ENCODE results near the gene PZP.

The PZP gene

DNA sequence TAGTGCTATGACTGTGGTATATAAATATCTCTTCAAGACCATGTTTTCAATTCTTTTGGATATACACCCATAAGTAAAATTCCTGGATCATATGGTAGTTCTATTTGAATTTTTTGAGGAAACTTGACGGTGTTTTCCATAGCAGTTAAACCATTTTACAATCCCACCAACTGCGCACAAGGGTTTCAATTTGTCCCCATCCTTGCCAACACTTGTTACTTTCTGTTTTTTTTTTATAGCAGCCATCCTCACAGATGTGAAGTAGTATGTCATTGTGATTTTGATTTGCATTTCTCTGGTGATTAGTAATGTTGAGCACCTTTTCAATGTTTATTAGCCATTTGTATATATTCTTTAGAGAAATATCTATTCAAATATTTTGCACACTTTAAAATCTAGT, 78.0 kb downstream of the PZP start:
- H3K27ac ChIP-seq, result no peak overlapping the region
- no peak overlapping the region for H3K4me3 ChIP-seq

DNA sequence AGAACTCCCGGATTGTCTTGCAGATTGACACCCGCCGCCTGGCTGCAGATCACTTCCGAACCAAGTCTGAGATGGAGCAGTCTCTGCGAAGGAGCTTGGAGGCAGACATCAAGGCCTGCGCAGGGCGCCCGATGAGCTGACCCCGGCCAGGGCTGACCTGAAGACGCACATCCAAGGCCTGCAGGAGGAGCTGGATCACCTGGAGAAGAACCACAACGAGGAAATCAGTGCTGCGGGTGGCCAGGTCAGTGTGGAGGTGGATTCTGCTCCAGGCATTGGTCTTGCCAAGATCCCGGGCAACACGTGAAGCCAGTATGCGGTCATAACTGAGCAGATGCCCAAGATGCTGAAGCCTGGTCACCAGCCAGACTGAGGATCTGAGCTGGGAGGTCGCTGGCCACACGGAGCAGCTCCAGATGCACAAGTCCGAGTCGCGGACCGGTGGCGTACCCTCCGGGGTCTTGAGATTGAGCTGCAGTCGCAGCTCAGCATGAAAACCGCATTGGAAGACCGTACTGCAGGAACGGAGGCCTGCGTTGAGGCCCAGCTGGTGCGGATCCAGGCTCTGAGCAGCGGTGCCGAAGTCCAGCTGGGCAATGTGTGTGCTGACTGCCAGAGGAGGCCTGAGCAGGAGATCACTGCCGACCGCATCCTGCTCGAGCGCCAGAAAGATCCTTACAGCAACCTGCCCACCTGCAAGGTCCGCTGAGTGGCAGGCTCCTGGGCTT, 80.1 kb downstream of the PZP start:
- no peak overlapping the region for H3K27ac ChIP-seq
- no peak overlapping the region for H3K4me3 ChIP-seq

DNA sequence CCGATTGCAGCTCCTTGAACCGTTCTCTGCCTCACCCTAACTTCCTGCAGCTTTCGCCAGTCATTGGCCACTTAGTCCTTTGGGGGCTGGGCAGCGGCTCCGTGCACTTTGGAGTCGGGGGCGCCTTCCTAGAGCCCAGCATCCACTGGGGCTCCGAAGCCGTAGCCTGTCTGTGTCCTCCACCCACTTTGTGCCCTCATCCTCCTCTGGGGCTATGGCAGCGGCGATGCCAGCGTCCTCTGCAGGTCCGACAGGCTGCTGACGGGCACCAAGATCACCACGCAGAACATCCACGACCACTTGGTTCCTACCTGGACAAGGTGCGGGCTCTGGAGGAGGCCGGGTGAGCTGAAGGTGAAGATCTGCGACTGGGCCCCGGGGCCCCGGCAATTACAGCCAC, 80.7 kb downstream of the PZP start:
- Histone ChIP-seq H3K27ac (no peak overlapping the region), H3K4me3 (no peak overlapping the region)

DNA sequence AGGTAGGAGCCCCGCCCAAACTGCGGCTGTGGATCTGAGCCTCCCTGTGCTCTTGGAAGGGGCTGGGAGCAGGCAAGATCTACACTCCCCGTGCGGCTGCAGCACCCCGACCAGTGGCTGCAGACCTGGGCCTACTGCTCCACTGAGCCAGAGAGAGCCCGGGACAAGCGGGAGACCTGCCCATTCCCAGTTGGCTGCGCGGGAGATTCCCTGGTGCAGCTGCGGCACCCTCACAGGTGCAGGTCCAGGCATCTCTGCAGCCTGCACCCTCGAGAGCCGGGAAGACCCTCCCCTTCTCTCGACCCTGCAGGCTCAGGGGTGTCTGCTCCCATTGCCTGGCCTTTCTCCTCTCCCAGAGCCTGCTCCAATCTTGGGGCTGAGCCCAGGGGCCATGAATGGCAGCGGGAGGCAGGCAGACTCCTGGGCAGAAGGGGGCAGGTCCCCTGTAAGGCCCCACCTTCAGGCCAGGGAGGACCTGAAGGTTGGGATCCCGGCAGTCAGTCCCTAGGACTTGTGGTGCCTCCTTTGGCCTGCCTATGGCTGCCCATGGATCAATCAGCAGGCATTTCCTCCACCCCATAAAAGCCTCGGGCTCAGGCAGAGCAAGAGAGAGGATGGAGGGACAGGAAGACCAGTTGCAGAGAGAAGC, 83.7 kb downstream of the PZP start:
- peak overlapping the region in 4 of 21 experiments; percentile 28 to 39 (median 33) for H3K27ac ChIP-seq
- no peak overlapping the region for H3K4me3 ChIP-seq

DNA sequence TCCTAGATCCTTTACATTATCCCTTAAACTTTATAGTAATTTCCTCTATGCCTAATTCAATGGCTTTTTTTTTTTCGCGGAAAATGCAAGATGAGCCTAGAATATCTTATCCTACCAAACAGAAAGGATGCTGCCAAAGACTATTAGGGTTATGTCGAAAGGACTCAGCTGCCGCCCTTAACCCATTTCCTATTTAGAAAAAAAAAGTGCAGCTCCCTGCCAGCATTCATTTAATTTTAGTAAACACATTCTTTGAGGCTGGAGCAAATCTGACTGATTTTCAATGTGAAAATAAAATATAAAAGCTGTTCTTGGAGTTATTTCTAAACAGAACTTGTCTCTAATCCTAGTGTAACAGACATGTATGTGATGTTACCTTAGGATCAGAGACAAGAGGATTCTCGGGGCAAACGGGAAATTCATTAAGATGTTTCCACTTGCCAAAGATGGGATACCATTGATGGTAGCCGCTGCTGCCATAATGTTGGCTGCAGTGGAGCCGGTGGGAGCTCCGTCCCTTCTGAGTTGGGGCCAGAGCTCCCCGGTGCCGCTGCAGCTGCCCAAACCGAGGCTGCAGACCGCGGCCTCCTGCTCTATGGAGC, 84.3 kb downstream of the PZP start:
- Histone ChIP-seq H3K27ac (peak overlapping the region in 6 of 21 experiments; percentile 7 to 39 (median 29)), H3K4me3 (no peak overlapping the region)

DNA sequence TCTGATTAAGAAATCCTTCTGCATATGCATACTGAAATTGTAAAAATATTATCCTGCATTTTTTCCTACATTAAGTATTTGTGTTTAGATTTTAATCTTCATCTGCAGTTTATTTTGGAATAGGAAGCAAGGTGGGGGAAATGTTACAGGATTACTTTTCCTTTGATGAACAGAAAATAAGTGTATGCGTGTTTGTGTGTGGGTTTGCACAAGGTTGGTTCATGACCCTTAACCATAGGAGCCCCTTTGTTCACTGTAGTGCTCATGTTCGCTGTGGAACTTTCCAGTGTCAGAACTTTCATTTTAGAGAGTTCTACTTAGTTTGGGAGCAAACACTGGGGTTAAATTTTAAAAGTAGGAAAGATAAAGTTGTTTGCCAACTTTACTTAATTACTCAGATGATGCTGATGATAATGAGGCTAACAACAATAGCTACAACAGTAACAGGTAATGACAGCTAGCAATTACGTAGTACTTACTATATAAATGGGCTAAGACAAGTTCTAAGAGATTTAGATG, 86.0 kb downstream of the PZP start:
- Histone ChIP-seq H3K4me3 (no peak overlapping the region), H3K27ac (no peak overlapping the region)

DNA sequence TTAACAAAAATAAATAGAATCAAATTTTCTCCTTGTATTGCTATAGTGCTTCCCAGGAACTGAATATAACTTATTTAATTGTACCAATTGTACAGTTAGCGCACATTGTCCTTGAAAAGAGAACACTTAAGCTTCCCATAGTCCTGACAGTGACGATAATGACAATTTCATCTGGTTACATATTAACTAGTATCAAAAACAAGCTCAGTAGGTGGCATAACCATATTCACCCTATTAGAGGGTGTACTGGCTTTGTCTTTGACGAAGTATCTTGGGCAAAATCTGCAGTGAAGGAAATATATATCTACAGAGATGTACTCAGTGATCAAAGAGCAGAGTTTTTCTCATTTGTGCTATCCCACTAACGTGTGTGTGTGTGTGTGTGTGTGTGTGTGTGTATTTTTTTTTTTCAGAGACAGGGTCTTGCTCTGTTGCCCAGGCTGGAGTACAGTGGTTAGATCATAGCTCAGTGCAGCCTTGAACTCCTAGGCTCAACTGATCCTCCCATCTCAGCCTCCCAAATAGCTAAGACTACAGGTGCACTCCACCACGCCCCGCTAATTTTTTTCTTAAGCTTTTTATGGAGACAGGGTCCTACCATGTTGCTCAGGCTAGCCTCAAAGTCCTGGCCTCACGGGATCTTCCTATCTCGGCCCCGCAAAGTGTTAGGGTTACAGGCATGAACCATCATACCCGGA, 87.6 kb downstream of the PZP start:
- Histone ChIP-seq H3K27ac (no peak overlapping the region), H3K4me3 (no peak overlapping the region)

DNA sequence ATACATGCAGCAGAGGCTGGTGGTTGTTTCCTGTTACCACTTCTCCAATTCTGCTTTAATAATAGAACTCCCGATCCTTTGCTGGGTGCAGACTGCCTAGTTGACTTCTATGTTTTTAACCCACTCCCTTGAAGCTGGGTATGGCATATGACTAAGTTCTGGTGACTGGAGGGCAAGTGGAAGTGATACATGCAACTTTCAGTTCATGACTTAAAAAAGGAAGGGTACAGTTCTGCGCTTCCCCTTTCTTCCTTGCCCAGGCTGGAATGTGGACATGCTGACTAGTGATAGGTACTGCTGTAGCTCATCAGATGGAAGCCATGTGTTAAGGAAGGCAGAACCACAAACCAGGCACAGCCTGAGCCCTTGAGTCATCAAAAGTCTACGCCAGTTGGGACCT, 90.0 kb downstream of the PZP start:
- Histone ChIP-seq H3K27ac (peak overlapping the region in 11 of 21 experiments; percentile 2 to 79 (median 60)), H3K4me3 (no peak overlapping the region)

DNA sequence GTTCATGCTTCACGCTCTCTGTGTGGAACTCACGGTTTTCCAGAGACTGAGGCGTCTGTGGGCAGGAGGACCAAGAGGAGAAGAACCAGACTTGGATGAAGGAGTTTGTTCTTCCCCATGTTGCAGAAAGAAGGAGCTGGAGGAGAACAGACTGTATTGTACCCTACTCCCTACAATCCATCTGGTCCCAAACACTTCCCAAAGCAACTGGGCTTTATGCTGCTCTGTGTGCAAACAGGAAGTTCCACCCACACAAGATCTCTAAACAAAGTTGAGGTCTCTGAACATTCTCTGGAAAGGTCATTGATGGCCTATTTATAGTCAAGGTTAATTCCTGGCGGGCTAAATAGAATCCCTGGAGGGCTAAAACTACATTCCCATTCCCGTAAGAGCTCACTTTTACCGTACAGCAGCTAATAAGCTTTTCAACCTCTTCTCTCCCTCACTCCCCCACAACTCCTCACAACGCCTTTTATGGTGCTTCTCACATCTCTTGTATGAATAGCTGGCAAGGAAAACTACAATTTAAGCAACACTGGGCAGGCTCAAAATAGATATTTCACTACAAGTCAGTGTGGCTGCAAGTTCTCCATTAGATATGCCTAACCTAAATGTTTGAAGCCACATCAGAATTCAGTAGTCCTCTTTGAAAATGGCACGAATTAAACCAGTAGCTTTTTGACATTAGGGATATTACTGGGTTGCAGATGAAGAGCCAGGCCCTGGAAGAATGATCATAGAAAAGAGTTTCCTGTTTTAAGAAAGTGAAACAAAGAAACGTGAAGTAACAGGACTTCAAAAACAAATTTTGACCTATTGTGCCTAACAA, 92.2 kb downstream of the PZP start, which contains the start of gene A2M:
A2M (minus strand) TSS at position 189 of the 829 bp plus-strand sequence; CDS start at position 119, 70 bp downstream.
- Histone ChIP-seq H3K27ac (peak within 1 kb of the TSS in 17 of 21 experiments; percentile 6 to 79 (median 35)), H3K4me3 (peak within 1 kb of the TSS in 6 of 7 experiments; percentile 3 to 29 (median 20))

DNA sequence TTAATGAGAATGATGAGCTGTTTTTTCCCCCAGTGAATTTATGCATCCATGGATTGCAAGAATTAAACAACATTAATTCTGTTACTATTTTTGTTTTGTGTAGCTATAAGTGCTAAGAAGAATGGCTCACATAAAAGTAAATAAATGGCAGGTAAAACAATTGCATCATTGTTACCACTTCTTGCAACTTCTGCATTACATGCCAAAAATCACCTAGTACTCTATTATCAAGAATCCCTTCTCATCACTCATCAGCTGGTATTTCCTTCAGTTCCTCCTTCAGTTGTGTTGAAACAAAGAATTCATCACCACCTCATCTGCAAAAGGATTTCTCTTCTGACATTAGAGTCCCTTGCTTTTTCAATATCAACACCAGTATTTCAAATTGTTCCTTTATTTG, 93.2 kb downstream of the PZP start:
- peak overlapping the region in 8 of 21 experiments; percentile 6 to 79 (median 52) for H3K27ac ChIP-seq
- peak overlapping the region in 6 of 7 experiments; percentile 3 to 29 (median 20) for H3K4me3 ChIP-seq

DNA sequence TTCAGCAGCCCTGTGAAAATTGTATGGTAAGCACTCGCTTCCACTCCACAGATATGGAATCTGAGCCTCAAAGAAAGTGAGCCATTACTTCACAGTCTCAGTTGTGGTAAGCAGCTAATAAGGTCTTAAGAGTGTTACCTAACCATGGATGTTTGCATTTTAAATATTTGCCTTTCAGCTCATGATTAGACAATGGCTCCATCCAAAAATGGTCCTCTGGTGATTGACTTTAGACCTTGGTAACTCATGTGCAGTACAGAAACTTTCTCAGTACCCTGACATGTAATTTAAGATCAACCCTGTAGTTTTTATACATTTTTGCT, 94.2 kb downstream of the PZP start:
- peak overlapping the region in 2 of 21 experiments; percentile 17 to 21 for H3K27ac ChIP-seq
- peak overlapping the region in 3 of 7 experiments; percentile 1 to 15 (median 14) for H3K4me3 ChIP-seq

DNA sequence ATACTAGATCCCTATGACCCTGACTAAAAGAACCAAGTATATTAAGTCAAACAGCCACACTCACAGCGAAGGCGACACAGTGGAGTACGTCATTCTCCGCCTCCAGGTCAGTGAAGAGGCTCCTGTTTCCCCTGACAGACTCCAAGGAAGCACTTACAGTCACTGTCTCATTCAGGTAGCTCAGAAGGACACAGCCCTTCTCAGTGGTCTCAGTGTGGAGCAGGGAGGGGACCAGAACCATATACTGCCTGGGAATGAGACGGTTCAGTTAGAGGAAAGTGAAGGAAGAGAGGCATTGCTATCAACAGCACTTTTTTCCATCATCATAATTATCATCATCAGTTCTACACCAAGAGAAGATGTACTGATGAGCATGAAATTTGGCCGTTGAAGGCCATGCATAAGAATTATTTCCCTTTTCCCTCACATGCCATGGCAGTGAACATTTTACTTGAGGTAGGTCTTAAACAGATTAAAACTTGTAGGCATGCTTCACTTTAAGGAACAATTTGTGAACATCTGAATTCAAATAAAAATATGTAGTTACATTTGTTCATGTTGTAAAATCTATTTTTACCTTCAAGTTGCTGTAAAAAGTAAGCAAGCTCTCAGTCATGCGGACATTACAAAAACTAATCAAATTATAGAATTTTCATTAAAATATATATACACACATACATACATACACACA, 94.8 kb downstream of the PZP start:
- H3K27ac ChIP-seq, result peak overlapping the region in 4 of 21 experiments; percentile 10 to 21 (median 18)
- peak overlapping the region in 3 of 7 experiments; percentile 1 to 15 (median 7) for H3K4me3 ChIP-seq

DNA sequence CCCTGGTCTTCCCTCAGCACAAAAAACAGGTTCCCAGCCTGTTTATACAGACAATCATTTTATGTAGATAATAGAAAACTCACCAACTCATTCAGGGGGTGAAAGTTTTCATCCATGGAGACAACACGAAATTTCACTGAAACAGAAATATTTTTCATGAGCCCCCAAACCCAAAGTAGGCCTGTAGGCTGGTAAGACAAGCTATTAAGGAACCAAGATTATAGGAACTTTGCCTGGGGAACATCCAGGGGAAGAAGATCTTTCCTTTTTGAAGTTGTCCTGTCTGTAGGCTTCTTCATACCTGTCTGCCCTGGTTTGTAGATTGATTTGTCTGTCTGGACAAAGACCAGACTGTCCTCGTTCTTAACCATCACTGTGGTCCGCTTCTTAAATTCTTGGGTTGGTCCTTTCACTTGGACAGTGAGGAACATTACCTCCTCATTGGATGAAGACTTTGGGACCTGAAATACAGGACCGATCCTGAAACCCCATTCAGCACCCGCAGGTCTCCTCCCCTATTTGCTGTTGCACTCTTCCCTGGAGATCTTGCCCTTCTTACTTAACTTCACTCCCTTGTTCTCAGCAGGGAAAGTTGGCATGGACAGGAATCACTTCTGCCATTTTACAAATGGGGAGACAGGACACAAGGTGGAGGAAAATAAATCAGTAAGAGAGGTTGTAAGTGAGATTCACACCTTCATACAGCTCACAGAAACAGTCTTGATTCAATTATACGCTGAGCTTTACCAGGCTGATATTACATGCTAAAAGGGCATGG, 95.9 kb downstream of the PZP start:
- no peak overlapping the region for H3K4me3 ChIP-seq
- peak overlapping the region in 1 of 21 experiments; percentile 3 for H3K27ac ChIP-seq

DNA sequence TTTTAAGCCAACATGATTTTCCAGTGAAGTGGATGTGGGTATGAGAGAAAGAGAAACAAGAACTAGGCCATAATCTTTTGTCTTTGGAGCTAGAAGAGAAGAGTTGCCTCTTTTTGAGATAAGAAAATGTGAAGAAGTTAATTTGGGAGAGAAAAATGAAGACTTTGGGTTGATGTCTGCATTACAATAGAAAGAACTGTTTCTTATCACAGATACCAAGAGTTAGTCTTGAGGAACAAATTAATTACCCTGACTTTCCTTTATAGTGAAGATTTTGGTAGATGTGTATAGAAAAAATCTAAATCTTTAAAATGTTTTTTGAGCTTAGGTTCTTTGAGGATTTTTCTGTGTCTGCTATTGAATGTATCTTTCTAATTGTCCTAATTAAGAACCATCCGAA, 96.7 kb downstream of the PZP start:
- Histone ChIP-seq H3K27ac (no peak overlapping the region), H3K4me3 (no peak overlapping the region)

DNA sequence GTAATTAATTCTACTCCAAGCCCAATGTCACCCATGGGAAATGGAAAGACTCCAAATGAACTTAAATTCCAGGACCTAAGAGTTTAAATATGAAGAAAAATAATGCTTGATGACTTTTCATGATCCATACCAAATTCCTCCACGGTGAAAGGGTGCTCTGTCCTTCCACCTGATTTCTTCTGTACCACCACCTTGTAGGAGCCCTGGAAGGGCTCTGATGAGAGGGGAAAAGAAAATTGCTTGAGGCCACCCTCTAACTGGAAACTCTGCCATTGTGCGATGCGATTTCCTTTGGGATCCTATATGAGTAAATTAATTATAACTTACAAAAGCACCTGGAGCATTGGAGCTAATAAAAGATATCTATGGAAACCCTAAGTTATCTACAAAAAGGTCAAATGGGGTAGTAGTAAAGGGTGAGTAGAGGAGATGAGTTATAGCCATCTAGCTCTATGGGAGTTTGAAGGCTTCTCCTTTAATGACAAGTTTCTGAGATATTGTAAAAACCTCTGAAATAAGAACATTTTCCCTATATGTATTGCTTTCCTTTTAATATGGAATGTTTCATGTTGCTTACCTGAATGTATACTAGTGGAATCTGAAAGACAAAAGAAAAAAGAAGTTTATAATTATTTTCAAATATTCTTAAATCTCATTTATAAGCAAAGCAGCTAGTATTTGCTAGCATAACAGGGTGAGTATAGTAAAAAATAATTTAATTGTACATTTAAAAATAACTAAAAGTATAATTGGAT, 98.3 kb downstream of the PZP start:
- no peak overlapping the region for H3K27ac ChIP-seq
- no peak overlapping the region for H3K4me3 ChIP-seq

DNA sequence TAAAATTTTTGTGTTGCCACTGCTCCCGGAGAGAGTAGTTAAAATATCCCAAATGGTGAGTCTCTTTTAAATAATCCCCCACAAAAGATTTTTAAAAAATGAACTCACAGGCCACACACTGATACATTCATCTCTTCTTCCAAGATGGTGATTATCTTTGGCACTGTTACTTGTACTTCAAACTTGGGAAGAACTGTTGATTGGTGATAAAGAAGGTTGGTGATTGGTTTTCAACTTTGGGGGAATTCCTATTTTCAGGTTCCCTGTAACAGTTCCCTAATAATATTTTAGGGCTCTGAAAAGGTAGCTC, 99.0 kb downstream of the PZP start:
- no peak overlapping the region for H3K27ac ChIP-seq

DNA sequence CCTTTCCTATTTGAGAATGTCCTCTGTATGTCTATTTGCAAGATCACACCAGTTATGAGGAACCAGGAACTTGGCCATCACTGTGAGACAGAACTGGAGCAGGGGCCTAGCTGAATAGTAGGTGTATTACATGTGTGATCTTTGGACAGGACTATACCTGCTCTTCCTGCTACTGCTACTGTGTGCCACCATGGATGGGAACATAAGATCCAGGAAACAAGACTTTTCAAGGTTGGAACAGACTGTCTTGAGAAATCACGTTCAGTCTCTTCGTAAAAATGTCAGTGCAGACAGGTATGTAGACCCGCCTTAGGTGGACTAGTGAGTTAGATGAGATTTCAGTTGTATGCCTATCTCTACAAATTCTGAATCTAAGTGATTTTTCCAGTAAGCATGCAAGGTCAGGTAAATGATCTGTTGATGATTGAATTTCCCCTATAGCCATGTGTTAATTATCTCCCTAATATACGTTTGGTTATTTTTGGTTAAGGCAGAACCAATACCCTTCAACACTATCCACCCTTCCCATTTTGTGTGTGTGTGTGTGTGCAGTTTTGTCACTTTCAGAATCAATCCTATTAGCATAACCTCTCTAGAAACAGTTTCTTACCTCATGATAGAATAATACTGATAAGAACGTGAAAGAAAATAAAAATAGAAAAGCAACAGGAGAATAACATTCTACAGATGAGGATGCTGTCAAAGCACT, 99.5 kb downstream of the PZP start:
- Histone ChIP-seq H3K4me3 (no peak overlapping the region), H3K27ac (no peak overlapping the region)

More for the DNA sequence above, 99.0 kb downstream of the PZP start:
- no peak overlapping the region for H3K4me3 ChIP-seq

All from skin epidermis (tissue), 12 donors.